Measurements from ENCODE around the gene FKBP2. TPM values are rescaled to one million over a fixed set of nuclear protein-coding genes. Genes with fewer than 3 reads are reported as not detected.

Gene FKBP2
- total RNA-seq, 6 experiments from 2014 or later: 54.1 to 95.6 (median 73.1) TPM

DNA sequence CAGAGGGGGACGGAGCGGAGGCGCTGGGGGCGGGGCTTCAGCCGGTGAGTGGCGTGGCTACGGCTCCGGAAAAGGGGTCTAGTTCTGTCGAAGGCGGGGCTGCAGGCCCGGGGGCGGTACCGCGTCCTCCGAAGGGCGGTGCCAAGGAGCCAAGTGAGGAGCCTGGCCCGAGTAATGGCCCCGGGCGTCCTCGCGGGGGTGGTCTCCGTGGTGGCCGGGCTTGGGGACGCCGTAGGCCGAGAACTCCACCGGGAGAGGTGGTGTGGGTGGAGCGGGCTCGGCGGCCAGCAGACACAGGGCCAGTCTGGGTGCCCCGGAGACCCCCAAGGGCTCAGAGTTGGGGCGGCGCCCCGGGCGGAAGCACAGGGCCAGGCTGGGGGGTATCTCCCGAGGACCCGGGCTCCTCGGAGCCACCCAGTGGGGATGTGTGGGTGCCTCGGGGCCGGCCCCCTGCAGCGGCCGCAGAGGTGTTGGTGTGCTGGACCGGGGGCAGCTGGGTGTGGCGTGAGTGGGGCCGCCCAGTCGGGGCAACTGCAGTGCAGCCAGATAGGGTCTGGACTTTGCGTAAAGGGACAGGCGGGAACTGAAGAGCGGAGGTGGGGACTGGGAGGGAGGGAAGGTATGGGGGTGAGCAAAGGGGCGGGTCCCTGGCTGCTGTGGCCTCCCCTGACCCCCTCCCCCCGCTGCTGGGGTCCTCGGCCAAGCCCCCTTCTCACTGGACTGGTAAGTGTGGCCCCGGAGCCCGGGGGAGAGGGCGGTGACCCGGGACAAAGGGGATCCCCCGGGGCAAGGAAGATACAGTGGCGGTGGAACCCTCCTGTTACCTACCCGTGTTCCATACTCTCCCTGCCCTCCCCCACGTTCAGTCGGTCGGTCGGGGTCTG, 838 bp downstream of the FKBP2 start:
- Mint-ChIP-seq H3K36me3 (ENCODE audit: low read depth) (peaks cover 16% of the 10 kb centered on the region), H3K4me1 (ENCODE audit: low read depth) (peaks cover 30% of the 10 kb centered on the region), H3K27me3 (ENCODE audit: insufficient read depth) (peaks cover 4% of the 10 kb centered on the region), H3K27ac (peak overlapping the region; percentile 98), H3K9me3 (no peaks in the 10 kb centered on the region), H3K4me3 (peak overlapping the region; percentile 90)
- TF ChIP-seq, protein P1, sequence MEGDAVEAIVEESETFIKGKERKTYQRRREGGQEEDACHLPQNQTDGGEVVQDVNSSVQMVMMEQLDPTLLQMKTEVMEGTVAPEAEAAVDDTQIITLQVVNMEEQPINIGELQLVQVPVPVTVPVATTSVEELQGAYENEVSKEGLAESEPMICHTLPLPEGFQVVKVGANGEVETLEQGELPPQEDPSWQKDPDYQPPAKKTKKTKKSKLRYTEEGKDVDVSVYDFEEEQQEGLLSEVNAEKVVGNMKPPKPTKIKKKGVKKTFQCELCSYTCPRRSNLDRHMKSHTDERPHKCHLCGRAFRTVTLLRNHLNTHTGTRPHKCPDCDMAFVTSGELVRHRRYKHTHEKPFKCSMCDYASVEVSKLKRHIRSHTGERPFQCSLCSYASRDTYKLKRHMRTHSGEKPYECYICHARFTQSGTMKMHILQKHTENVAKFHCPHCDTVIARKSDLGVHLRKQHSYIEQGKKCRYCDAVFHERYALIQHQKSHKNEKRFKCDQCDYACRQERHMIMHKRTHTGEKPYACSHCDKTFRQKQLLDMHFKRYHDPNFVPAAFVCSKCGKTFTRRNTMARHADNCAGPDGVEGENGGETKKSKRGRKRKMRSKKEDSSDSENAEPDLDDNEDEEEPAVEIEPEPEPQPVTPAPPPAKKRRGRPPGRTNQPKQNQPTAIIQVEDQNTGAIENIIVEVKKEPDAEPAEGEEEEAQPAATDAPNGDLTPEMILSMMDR (IDR thresholded peaks at IDR 0.05): peak; percentile 7; the same call in 1 of the 2 replicates
- DNase-seq: no peak

DNA sequence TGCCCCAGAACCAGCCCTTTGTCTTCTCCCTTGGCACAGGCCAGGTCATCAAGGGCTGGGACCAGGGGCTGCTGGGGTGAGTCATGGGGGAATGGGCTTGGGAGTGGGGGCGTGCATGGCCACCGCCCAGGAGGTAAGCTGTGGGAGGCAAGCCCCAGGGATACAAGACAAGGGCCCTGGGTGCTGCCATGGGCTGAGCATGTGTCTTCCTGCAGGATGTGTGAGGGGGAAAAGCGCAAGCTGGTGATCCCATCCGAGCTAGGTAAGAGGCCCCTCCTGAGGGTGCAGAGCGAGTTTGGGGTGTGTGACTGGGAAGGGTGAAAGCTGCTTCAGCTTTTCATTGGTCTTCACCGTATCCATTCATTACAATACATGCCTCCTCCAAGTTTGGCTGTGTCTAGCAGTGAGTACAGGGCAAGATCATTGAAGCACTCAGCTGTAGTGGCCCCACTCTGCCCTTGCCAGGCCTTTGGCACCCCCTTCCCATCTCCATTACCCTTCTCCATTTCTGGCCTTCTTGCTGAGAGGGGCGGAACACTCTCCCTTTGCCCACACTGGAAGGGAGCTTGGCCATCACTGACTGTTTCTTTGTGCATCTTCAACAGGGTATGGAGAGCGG, 2.5 kb downstream of the FKBP2 start:
- Mint-ChIP-seq H3K4me1 (ENCODE audit: low read depth) (peaks cover 38% of the 10 kb centered on the region), H3K27ac (peak overlapping the region; percentile 70)
- TF ChIP-seq, protein P1 (IDR thresholded peaks at IDR 0.05): no peak

DNA sequence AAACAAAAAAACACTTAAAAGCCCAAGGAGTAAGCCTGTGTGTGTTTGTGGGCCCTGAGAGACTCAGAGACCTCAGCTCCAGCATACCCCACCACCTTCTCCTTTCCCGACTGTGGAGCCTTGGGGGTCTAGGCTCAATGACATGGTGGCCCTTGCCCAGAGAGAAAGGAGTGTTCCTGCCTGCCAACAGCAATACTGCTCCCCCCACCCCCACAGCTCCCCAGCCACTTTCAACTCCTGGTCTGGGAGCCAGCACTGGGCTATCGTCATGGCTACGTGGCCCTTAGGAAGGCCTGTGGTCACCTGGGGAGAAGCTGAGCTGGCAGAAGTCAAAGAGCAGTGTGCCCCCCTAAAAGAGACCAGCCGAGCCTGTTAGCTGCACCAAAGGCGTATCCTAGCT, 3.2 kb downstream of the FKBP2 start:
- Mint-ChIP-seq H3K36me3 (ENCODE audit: low read depth) (peaks cover 16% of the 10 kb centered on the region), H3K27ac (peak overlapping the region; percentile 70), H3K9me3 (no peaks in the 10 kb centered on the region), H3K4me3 (peak overlapping the region; percentile 90), H3K27me3 (ENCODE audit: insufficient read depth) (peaks cover 4% of the 10 kb centered on the region), H3K4me1 (ENCODE audit: low read depth) (peaks cover 38% of the 10 kb centered on the region)
- TF ChIP-seq, protein P1 (IDR thresholded peaks at IDR 0.05): no peak
- no peak for DNase-seq

More for the DNA sequence above, 2.5 kb downstream of the FKBP2 start:
- DNase-seq: no peak
- Mint-ChIP-seq H3K36me3 (ENCODE audit: low read depth) (peaks cover 16% of the 10 kb centered on the region), H3K9me3 (no peaks in the 10 kb centered on the region), H3K4me3 (peak overlapping the region; percentile 90), H3K27me3 (ENCODE audit: insufficient read depth) (peaks cover 4% of the 10 kb centered on the region)

- peaks cover 36% of the 10 kb centered on the region for H3K4me1 Mint-ChIP-seq (ENCODE audit: low read depth)
- H3K27ac Mint-ChIP-seq: peak overlapping the region; percentile 95
- peaks cover 4% of the 10 kb centered on the region for H3K27me3 Mint-ChIP-seq (ENCODE audit: insufficient read depth)
- TF ChIP-seq, protein P1 (IDR thresholded peaks at IDR 0.05): no peak
- DNase-seq: no peak
- H3K9me3 Mint-ChIP-seq: no peaks in the 10 kb centered on the region
- peak overlapping the region; percentile 95 for H3K4me3 Mint-ChIP-seq
- H3K36me3 Mint-ChIP-seq (ENCODE audit: low read depth): peaks cover 16% of the 10 kb centered on the region
Measured at GRCh38 chr11:64244966-64245365, 4.1 kb downstream of the FKBP2 start.

- H3K4me3 Mint-ChIP-seq: peak overlapping the region; percentile 95
- H3K27ac Mint-ChIP-seq: peak overlapping the region; percentile 95
- H3K9me3 Mint-ChIP-seq: no peaks in the 10 kb centered on the region
- peaks cover 4% of the 10 kb centered on the region for H3K27me3 Mint-ChIP-seq (ENCODE audit: insufficient read depth)
- H3K36me3 Mint-ChIP-seq (ENCODE audit: low read depth): peaks cover 16% of the 10 kb centered on the region
- DNase-seq: no peak
- peaks cover 32% of the 10 kb centered on the region for H3K4me1 Mint-ChIP-seq (ENCODE audit: low read depth)
- TF ChIP-seq, protein P1 (IDR thresholded peaks at IDR 0.05): no peak
Measured at GRCh38 chr11:64245401-64245796, 4.5 kb downstream of the FKBP2 start.

Data from HFFc6 (cell line).